Fibroblast of skin of left biceps (primary cell): ENCODE measurements around the gene SBF2.
"Not testable (repeated sequence)": the region's sequence is repeated elsewhere in the genome, so short reads cannot be mapped to it uniquely, and the experiment has no call there.

Experiments
- DNase-seq, 2 experiments: peaks; one replicate each; pipeline ENCODE4 v3.0.0-alpha.2; 2013; ENCODE audit warnings: low read depth in 2 of 2

SBF2 gene

GRCh38 chr11:9956483-9956882, 337.5 kb downstream of the SBF2 start:
- no peak for DNase-seq

GRCh38 chr11:9955391-9955790, 338.6 kb downstream of the SBF2 start:
- DNase-seq, result no peak

- no peak for DNase-seq
Observed at GRCh38 chr11:9953994-9954626, 339.9 kb downstream of the SBF2 start.

GRCh38 chr11:9952511-9953196, 341.4 kb downstream of the SBF2 start:
- no peak for DNase-seq

GRCh38 chr11:9951807-9952206, 342.2 kb downstream of the SBF2 start:
- no peak for DNase-seq

GRCh38 chr11:9950462-9950861, 343.6 kb downstream of the SBF2 start:
- DNase-seq, result no peak

GRCh38 chr11:9947231-9947864, 346.7 kb downstream of the SBF2 start:
- no peak for DNase-seq

GRCh38 chr11:9945680-9946079, 348.3 kb downstream of the SBF2 start:
- not testable (repeated sequence) for DNase-seq

GRCh38 chr11:9943386-9944110, 350.5 kb downstream of the SBF2 start:
- peak; percentile 94 to 96 for DNase-seq

- DNase-seq, result no peak
Observed at GRCh38 chr11:9941991-9942390, 352.0 kb downstream of the SBF2 start.

- DNase-seq, result not testable (repeated sequence)
Observed at GRCh38 chr11:9939150-9939549, 354.9 kb downstream of the SBF2 start.

- no peak for DNase-seq
Observed at GRCh38 chr11:9936754-9937153, 357.3 kb downstream of the SBF2 start.

- DNase-seq, result not testable (repeated sequence)
Observed at GRCh38 chr11:9932843-9933242, 361.2 kb downstream of the SBF2 start.

- not testable (repeated sequence) for DNase-seq
Observed at GRCh38 chr11:9930562-9931331, 363.3 kb downstream of the SBF2 start.

GRCh38 chr11:9927670-9928069, 366.3 kb downstream of the SBF2 start:
- no peak for DNase-seq

- DNase-seq, result no peak
Observed at GRCh38 chr11:9923280-9923679, 370.7 kb downstream of the SBF2 start.

GRCh38 chr11:9922806-9923205, 371.2 kb downstream of the SBF2 start:
- no peak for DNase-seq

- no peak for DNase-seq
Observed at GRCh38 chr11:9916480-9916879, 377.5 kb downstream of the SBF2 start.

- peak in 1 of 2 experiments; percentile 47 for DNase-seq
Observed at GRCh38 chr11:9914064-9914463, 380.0 kb downstream of the SBF2 start.

GRCh38 chr11:9905960-9906791, 387.8 kb downstream of the SBF2 start:
- peak; percentile 99 for DNase-seq

- DNase-seq, result no peak
Observed at GRCh38 chr11:9905501-9905951, 388.5 kb downstream of the SBF2 start.
